ENCODE measurements around the gene CHL1.

DNA sequence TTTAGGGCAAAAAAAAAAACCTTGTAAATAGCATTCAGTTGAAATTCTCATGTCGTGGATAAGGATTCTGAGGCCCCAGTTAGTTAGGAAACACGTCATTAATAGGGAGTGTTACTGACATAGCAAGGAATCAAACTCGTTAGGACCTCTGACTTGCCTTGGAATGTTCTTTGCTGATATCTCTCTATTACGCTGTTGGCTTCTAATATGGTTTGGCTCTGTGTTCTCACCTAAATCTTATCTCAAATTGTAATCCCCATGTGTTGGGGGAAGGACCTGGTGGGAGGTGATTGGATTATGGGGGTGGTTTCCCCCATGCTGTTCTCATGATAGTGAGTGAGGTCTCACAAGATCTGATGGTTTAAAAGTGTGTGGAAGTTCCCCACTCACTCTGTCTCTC lies 40.3 kb downstream of the CHL1 start:
- TF ChIP-seq POLR2A (IDR thresholded peaks at IDR 0.05; ENCODE audit: low read depth, low read length) (no peak), POU2F2 (IDR thresholded peaks at IDR 0.05; ENCODE audit: low read depth, low read length) (no peak)

Data from GM12891 (cell line).